HG03520 (cell line): ENCODE data around the gene HOXB7.

Experiments
- ATAC-seq: cut with Tn5 transposase; IDR thresholded peaks from one replicate; pipeline ENCODE4 v1.9.1; 2021; ENCODE audit warnings: mild to moderate bottlenecking, moderate library complexity; ENCODE audit not compliant: unreplicated experiment

The HOXB7 gene

DNA sequence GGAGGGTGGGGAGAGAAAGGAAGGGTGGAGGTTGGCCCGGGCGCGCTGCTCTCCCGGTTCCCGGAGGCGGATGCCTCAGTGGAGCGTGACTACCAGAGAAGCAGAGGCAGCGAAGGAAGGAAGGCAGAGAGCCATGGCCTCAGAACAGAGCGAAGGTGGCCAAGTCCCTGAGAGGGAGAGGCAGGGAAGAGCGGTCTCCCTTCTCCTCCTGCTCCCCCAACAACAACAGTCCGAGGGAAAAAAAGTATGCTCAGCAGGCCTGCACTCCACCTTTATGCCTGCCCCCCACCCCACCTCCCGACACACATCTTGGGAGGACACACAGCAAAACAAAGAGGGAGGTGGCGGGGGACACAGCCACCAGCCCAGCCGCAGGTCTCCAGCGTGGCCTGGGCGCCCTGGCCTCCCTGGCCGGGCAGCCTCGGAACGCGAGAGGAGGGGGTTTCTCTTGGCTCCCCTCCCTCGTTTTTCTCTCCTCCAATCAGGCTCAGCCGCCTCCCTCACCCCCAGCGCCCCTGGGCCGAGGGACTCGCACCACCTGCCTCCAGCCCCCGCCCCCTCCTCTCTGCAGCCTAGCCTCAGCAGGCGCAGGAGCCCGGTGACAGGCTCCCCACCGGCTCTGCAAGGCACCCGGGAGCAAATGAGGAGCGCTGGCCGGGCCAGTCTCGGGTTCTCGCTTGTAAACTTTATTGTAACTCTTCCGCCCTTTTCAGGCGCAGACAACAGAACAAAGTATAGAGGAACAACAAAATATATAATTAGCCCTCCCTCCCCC, 1.1 kb upstream of the HOXB7 start:
- ATAC-seq = no peak

DNA sequence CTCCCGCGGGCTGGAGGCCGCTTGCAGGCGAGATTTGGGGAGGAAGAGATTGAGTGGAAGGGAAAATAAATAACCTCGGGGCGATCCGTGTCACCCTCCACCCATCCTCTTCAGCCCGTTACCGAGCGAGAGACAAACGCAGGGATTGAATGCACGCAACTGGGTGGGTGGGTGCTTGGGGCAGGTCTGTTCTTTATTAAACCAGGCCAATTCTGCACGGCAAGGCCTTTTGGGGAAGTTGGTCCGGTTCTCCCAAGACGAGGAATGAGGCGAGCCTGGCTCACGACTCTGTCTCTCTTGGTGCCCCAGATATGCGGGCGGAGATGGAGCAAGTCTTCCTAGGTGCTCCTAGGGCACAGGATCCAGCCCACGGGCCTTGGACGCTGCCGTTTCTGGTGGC, 396 bp upstream of the HOXB7 start:
- no peak for ATAC-seq

DNA sequence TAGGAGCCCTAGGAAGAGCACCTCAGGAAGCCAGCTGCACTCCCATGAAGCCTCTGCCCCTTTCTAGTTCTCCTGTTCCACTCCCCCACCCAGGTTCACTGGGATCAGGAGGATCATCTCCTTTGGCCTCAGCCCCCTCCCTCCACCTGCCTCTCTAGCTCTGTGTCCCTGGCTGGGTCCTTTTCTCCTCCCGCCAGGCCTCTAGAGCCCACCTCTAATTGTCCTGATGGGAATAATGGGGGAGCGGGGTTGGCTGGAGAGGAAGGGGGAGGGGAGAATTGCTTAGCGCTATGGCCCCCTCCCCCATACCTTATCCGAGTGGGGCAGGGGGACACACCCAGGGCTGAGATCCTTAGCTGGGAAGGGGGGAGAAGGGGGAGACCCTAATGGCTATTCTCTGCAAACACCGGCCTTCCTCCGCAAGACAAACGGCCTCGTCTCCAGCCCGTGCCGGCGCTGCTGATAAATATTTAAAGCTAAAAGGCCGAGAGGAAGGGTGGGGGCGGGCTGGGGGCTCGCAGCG, 997 bp downstream of the HOXB7 start:
- no peak for ATAC-seq

DNA sequence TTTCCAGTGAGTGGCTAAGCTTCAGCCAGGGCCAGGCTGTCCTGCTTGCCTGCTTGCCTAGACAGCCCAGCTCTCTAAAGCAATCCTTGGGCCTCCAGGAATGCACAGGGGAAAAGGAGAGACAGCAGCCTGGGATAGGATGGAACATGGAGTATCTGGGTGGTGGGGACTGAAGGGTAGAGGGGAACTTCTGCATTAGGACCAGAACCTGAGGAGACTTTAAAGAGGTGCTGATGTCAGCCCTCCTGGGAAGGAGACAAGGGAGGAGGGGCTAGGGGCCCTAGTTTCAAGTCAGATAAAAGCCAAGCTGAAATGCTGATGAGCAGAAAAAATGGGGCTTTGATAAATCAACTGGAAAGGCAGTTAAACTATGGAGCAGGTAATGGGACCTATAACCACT, 1.8 kb downstream of the HOXB7 start:
- ATAC-seq = no peak

DNA sequence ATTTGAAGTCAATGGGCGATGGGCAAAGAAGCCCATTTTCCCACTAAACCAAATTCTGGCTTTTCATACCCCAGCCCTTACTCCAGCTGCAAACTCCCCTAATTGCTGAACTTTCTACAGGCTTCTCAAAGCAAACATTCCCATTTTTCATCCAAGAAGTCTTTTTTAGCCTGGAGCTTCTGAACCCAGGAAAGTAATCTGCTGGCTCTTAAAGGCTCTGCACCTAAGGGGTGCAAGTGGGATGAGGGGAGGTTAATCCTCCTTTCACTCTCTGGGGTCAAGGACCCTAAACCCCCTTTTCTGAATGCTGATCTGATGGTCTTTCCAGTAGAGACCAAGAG, 2.4 kb downstream of the HOXB7 start:
- no peak for ATAC-seq

DNA sequence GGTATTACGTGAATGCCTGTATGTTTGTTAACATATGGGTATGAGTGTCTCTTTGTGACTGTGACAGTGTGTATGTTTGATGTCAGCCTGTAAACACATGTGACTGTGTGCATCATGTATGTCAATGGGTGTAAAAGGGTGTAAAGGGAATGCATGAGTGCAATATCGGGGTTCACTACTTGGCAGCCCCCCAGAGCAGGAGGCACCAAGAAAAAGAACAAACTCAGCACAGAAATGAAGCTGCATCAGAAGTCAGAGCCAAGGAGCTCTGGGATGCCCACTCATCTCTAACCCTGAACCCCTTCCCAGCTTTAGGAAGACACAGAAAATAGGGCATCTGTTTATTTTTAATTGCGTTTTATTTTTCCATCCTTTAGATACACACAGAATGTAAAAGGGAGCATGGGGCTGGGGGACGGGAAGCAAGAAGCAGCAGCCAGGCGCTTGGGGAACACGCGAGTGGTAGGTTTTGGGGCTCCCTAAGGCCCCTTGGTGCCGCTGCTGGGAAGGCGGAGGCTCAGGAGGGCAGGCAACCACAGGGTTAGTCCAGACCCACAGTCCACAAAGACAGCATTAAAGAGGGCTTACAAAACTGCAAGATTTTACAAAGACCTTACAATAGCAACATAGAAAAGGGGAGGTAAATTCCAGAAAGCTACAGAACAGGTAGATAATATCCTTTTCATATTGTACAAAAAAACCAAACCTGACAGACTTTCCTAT, 3.8 kb downstream of the HOXB7 start:
- no peak for ATAC-seq

DNA sequence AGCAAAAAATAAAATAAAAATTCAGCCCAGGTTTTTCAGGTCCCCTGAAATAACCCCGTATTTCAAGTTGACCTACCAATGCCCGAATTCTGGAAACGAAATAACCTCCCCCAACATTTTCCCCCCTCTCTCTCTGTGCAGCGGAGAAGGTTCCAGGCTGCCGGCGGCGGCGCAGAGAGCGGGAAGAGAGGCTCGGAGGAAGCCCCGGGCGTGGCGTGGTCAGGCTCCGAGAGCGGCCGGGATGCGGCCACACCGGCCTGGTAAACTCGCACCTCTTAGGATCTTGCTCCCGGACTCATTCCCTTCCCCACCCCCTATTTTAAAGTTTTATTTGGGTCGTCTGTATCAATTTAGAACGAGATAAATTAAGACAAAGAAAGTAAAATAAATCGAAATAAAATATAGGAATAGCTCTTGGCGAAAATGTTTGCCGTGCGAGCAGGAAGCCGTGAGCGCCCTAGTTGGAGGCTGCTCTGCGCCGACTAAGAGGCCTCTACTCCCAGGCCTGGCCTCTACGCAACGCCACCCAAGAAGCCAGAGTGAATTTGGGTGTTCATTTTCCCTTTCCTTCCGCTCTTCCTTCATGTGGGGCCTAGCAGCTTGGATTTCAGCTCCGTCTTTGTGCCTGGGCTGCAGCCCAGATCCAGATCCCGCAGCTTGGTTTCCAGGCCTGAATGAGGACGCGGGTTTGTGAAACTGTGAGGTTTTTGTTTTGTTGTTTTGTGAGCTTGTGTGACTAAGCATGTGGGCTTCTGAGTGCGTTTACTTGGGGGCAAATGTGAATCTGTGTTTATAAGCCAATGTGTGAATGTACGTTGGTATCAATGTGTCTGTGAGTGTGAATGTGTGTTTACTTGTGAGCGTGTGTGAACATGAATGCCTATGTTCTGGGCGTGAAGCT, 4.6 kb downstream of the HOXB7 start:
- no peak for ATAC-seq

DNA sequence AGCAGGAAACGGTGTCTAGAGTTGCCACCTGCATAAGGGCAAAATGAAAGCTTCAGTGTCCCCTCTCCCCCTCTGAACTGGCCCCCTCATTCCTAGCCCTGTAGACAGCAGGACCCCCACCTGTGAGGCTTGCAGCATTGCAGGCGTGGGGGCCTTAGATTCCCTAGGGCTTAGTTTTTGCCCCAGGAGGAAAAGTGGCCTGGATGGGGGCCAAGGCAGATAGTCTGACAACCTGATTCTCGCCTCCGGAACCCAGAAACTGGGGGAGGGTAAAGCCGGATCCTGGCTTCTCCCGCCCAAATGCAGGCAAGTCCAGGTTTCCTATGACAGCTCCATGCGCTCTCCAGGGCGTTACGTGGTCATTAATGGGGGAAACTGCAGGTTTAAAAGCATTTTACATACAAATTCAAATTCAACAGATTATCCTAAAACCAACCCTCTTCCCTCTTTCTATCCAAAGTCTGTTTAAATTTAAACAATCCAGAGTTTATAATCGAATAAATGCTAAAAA, 5.4 kb downstream of the HOXB7 start:
- no peak for ATAC-seq

DNA sequence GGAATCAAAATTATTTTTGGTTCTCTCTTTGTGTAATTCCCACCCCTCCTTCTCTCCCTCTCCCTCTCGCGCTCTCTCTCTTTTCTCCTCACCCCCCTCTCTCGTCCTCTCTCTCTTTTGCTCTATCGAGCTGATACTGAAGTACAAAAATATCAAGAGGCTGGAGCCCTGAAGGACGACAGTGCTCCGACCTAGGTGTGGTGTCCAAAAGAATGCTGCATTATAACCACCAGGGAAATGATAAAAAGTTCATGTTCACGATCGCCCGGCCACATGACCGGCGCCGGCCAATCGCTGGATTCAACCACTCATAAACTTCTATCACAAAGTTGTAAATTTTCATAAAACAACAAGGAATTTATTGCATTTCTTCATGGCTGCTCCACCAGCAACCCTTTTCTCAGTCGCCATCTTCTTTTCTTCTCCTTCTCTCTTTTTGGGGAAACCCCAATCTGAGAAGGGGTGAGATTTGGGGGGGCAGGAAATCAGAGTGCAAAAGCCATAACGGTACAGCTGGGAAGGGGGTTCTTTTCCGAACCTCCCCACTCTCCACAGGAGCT, 6.0 kb downstream of the HOXB7 start, which contains the start of gene HOXB6:
HOXB6 (minus strand) TSS at position 217 of the 560 bp plus-strand sequence. CDS start 6,836 bp downstream, outside the sequence.
- ATAC-seq = no peak

DNA sequence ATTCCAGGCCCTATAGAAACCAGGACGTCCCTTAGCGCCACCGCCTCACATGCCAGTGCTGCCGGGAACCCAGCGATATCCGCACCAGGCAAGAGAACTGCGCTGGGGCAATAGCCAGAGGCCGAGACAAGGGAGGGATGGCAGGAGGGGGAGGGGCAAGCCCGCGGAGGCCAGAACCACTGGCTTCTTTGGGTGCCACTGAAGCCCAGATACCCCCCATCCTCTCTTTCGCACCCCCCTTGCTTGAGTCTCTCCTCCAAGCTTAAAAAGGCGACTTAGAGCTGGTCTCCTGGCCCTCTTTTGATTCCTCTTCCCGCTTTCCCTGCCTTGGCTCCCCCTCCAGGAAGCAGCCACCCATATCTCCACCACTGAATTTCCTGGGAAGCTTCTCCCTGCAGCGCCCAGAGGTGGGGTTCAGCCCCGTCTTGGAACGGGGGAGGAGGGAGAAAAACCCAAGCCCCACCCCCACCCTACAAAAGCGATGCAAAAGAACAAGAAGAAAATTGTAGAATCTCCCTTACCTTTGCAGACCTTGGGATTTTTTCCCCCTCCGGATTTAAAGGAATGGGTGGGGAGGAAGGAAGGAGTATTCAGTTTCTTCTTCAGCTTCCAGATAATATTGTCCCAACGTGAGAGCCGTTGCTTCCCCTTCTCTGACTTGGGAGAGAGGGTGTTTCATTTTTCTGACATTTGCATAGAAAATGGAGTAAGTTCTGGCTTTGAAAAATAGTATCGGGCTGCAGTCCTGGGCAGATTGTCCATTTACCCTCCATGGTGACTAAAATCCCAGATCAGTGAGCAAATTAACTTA, 6.7 kb downstream of the HOXB7 start:
- ATAC-seq = no peak

DNA sequence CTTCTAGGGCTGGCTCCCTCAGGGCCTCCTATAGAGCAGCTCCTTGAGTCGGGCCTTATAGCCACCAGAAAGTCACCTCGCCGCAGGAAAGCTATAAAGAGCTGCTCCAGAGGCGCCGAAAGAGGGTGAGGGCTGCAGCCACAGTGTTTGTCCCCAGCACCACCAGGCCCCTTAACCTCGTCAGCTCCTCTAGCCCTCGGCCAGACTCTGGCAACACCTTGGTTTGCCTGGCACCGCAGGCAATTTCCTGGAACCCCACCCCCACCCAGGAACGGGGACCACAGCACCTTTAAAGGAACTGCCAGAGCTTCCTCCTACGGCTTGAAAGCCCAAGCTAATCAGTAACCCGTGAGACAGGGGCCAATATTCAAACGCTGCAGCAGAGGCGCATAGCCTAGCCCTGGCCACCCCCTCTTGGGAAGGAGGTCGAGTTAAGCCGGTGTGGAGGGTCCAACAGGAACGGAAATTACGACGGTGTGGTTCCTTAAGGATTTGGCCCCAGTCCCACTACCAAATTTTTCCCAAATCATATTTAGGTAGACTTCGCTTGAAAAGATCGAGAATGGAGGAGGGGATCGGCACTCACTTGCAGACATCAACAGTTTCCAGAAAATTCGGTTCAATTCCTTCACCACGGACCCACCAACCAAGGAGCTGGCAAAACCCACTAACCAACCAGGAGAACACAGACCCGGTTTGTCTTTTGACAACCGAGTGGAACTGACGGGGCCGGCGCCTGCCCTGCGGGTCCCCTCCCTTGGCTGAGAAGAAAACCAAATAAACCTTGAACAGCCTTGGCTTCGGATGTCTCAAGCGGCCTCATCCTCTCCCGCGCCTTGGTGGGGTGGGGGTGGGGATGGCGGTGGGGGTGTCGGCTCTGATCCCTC, 9.0 kb downstream of the HOXB7 start:
- no peak for ATAC-seq

DNA sequence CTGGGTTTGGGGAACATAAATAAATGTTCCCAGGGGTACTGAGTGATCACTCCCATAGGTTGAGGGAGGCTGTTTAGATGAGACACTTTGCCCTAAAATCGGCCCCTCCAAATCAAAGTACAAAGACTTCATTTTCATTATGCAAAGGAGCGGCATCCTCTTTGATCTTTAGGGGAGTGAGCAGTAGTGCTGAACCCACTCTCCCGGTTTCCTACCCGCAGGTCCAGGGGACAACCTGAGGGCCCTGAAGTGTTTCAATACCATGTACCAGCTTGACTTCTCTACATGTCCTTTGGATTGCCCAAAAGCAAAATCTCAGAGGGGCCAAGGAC, 9.6 kb downstream of the HOXB7 start:
- no peak for ATAC-seq

DNA sequence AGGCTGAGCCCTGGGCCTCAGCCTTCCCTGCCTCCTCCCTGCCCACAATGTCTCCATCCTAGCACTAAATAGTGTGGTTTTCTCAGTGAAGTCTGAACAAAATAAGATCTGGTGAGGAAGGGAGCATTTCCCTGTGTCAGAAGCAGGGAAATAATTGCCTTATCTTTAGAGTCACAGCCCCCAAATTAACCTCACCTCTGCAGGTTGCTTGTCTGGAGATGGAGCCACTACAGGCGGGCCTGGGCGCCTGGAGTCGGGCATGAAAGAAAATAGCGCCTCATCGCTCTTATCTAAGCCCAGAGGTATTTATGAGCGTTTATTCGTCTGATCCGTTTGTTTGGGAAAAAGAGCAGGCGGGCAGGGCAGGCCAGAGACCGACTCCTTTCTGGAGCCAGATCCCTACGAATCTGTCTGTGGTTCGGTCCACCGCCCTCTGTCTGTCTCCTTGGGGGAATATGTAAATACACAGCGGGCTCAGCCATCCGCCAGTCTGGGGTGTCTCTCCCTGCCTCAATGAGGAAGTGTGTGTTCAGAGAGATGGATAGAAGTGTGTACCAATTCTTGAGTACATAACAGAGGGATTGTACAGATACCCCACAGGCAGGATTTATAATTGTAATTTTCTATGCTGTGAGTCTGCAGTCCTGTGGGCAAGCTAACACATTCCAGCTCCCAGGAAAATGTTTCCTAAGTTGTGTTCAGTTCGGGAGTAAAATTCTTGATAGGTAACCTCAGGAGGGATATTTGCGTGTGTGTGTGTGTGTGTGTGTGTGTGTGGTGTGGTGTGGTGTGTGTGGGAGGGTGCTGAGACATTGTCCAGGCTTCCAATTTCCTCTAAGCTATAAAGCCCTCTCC, 10.3 kb downstream of the HOXB7 start:
- ATAC-seq = no peak

DNA sequence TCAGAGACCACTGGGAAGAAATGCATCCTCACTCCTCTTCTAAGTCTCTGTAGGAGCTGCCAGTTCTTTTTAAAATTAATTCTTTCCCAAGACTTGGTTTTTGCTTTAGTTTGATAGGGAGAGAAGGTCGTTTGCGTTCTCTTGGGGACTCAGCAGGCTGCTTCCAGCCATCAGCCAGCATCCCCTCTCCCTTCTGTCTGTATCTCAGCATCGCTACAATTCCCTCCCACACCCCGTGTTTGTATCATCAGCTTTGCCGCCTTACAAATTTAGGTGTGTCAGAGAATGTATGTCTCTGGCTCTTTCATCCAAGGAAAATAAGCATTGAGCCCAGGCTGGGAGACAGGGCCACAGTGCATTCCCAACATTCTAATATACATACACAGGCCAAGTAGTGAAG, 11.5 kb downstream of the HOXB7 start:
- ATAC-seq = no peak

DNA sequence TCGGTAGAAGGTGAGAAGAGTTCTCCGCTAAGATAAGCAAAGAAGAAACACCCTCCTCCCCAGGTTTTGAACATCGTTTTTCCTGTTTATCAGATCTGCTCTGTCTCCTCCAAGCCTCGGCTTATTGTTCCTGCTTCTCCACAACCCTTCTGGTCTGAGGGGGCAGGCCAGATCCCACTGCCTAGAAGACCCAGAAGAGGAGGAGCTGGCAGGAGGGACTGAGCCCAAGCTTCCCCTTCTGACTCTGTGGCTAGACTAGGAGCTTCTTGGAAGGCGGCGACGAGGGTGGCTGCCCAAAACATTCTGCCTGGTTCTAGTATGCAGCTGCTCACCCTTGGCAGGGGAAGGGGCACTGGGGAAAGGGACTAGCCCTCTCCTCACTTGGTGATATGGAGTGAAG, 12.1 kb downstream of the HOXB7 start:
- ATAC-seq = no peak

DNA sequence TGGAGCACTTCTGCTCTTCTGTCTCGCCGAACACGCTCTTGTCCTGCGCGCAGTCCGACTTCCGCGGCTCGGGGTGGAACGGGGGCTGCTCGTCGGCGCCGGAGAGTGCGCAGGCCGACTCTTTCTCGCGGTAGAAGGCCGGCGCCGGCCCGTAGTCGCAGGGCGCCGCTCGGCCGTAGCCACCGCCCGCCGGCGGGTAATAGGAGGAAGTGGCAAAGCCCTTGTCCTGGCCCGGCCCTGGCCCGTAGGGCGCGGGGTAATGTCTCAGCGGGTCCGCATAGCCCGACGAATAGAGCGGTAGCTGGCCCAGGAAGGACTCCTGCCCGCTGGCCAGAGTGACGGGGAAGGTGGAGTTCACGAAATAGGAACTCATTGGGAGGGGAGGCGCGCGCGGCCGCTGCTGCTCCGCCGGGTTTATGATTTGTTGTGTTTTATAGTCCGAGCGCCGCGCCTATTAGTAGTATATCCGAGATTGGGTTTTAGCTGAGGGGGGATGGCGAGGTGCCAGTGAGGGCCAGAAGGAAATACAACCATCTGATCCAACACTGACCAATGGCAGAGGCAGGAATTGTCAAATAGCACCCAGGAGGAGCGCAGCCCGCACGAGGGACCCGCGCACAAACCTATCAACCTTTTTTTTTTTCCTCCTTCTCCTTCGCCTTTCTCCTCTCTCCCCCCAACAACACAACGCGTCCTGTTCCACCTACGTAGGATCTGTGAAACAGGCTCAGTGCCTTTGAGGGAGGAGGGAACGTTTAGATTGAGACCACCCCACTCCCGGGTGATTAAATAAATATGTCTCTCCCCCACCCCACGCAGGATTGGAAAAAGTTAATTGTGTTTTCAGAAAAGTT, 12.8 kb downstream of the HOXB7 start:
- ATAC-seq = no peak

DNA sequence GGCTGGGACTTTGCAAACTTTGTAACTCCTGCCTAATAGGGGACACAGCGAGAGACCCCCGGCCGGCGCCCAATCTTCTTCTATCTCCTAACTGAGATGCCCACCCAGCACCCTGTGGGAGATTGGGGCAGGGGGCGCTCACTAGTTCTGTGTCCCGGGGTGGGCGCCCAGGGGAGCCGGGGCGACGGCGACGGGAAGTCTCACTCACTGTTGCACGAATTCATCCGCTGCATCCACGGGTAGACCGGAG, 13.4 kb downstream of the HOXB7 start:
- no peak for ATAC-seq
